K562 (cell line): ENCODE results near the gene ECSCR. TPM values are rescaled to one million over a fixed set of nuclear protein-coding genes. Genes with fewer than 3 reads are reported as not detected.

Source experiments
- ATAC-seq: fragments of 200-7000 bp; cut with Tn5 transposase; 3 replicates; pipeline ENCODE4 v1.9.1; 2020; ENCODE audit warnings: moderate library complexity
- BruUV-seq: library from RNA; stranded (reverse); fragments of 400-500 nt; replicated peaks from 2 replicates; lab custom pipeline; 2021; lab: Mats Ljungman, UMichigan
- CTCF ChIA-PET: fragments of 300-600 bp; formaldehyde crosslinking; extraction: SDS; loops from one replicate; lab custom pipeline; 2021; ENCODE audit warnings: low intra/inter-chr PET ratio; lab: Yijun Ruan, JAX
- POLR2A ChIA-PET: fragments of 300-600, 350-650 bp; sonication (Branson Sonifier 250); formaldehyde crosslinking; extraction: SDS; loops from one replicate; lab custom pipeline; 2021; ENCODE audit warnings: antibody characterized with exemption, inconsistent platforms; lab: Yijun Ruan, JAX
- DNase-seq, 4 experiments: peaks; one replicate each; pipeline versions ENCODE4 v3.0.0 to v3.0.0-alpha.2; 2011 to 2018; ENCODE audit warnings: low spot score in 3 of 4, mixed read lengths in 3 of 4; ENCODE audit errors: extremely low read depth in 1 of 4
- FAIRE-seq: peaks from 2 replicates; lab custom pipeline; 2011; peaks lifted over from hg19 to GRCh38; lab: Jason Lieb, UNC
- H2AFZ ChIP-seq: 2 replicates; pipeline ENCODE4 v1.6.0; 2011; ENCODE audit warnings: low read depth, low read length, control low read depth, inconsistent platforms
- H3K27ac ChIP-seq: fragments of 200-600 bp; 3 replicates; pipeline ENCODE4 v1.8.0; 2011; ENCODE audit warnings: low read depth, mild to moderate bottlenecking, control low read depth, inconsistent platforms, low read length, moderate library complexity, mixed read lengths; ENCODE audit errors: extremely low read depth
- H3K27me3 ChIP-seq, 2 experiments: fragments of 300-600 bp in 1 of 2; 2 replicates in 1 of 2; 3 replicates in 1 of 2; pipeline versions ENCODE4 v1.6.0 to v1.8.0; 2011; ENCODE audit warnings: inconsistent platforms in 2 of 2, low read length in 2 of 2, mild to moderate bottlenecking in 1 of 2, mixed read lengths in 1 of 2, moderate library complexity in 1 of 2; ENCODE audit not compliant: control insufficient read depth in 2 of 2, insufficient read depth in 2 of 2
- H3K36me3 ChIP-seq: fragments of 300-600 bp; 3 replicates; pipeline ENCODE4 v1.8.0; 2011; ENCODE audit warnings: mild to moderate bottlenecking, low read length, inconsistent platforms; ENCODE audit not compliant: control insufficient read depth, insufficient read depth
- H3K4me1 ChIP-seq, 2 experiments: fragments of 200-600 bp in 1 of 2; replicated peaks in 1 of 2; 2 replicates in 1 of 2; 3 replicates in 1 of 2; pipeline versions ENCODE4 v1.5.1 to v1.8.0; 2011; ENCODE audit warnings: inconsistent platforms in 2 of 2, low read length in 2 of 2, mild to moderate bottlenecking in 1 of 2, mixed read lengths in 1 of 2, moderate library complexity in 1 of 2; ENCODE audit not compliant: control insufficient read depth in 2 of 2, insufficient read depth in 2 of 2
- H3K4me2 ChIP-seq: 2 replicates; pipeline ENCODE4 v1.6.1; 2011; ENCODE audit warnings: low read length, control low read depth, inconsistent platforms, mixed read lengths; ENCODE audit not compliant: insufficient read depth
- H3K4me3 ChIP-seq: fragments of 200-600 bp; sonication (generic), shearing (Covaris generic); 2 replicates; pipeline ENCODE4 v1.5.1; 2016; ENCODE audit warnings: control low read depth, inconsistent platforms
- H3K79me2 ChIP-seq: fragments of 200-600 bp; 3 replicates; pipeline ENCODE4 v1.8.0; 2011; ENCODE audit warnings: low read length, inconsistent platforms; ENCODE audit not compliant: control insufficient read depth, insufficient read depth
- H3K9ac ChIP-seq, 2 experiments: 2 replicates each; pipeline versions ENCODE4 v1.6.0 to v1.6.1; 2011; ENCODE audit warnings: low read depth in 2 of 2, low read length in 2 of 2, control low read depth in 1 of 2, inconsistent platforms in 1 of 2, mild to moderate bottlenecking in 1 of 2, mixed read lengths in 1 of 2; ENCODE audit not compliant: insufficient read depth in 1 of 2
- H3K9me1 ChIP-seq: one replicate; pipeline ENCODE4 v1.6.0; 2011; ENCODE audit warnings: inconsistent platforms, mild to moderate bottlenecking, low read length, moderate library complexity; ENCODE audit not compliant: control insufficient read depth, insufficient read depth
- H3K9me3 ChIP-seq: replicated peaks from 2 replicates; pipeline ENCODE4 v1.5.1; 2011; ENCODE audit warnings: low read depth, low read length, inconsistent platforms; ENCODE audit not compliant: control insufficient read depth, insufficient read depth
- H4K20me1 ChIP-seq: replicated peaks from 2 replicates; pipeline ENCODE4 v1.6.1; 2011; ENCODE audit warnings: low read length, inconsistent platforms, mixed read lengths; ENCODE audit not compliant: control insufficient read depth, insufficient read depth
- MED1 ChIP-seq: sonication (generic); formaldehyde crosslinking; IDR thresholded peaks from 2 replicates; pipeline ENCODE4 v1.8.1; 2023; ENCODE audit warnings: missing genetic modification reagents, borderline replicate concordance
- NFIX ChIP-seq: fragments of 250-450 bp; sonication (Bioruptor Pico); IDR thresholded peaks from 2 replicates; pipeline ENCODE4 v1.4.0; 2020; ENCODE audit warnings: low read depth, mild to moderate bottlenecking, moderate library complexity
- NRF1 ChIP-seq, 2 experiments: fragments of 450-650 bp; IDR thresholded peaks in 1 of 2; conservative IDR thresholded peaks in 1 of 2; 2 replicates each; pipeline ENCODE4 v1.6.1; 2014; ENCODE audit warnings: mild to moderate bottlenecking in 2 of 2
- PTTG1 ChIP-seq: fragments of 450-650 bp; IDR thresholded peaks from 2 replicates; pipeline ENCODE4 v1.6.1; 2016; ENCODE audit warnings: low read depth, mild to moderate bottlenecking, missing genetic modification characterization, missing compliant biosample characterization
- RBM15 ChIP-seq: fragments of 200-400 bp; formaldehyde crosslinking; IDR thresholded peaks from 2 replicates; pipeline ENCODE4 v1.6.1; 2018; ENCODE audit warnings: mild to moderate bottlenecking, low read length, moderate library complexity; ENCODE audit not compliant: insufficient read depth
- SIX5 ChIP-seq, 2 experiments: IDR thresholded peaks; 2 replicates each; pipeline ENCODE4 v1.6.1; 2011; ENCODE audit warnings: low read length in 2 of 2, borderline replicate concordance in 1 of 2, low read depth in 1 of 2, mild to moderate bottlenecking in 1 of 2, moderate library complexity in 1 of 2; ENCODE audit not compliant: insufficient read depth in 1 of 2
- ZNF165 ChIP-seq: fragments of 250-450 bp; sonication (Bioruptor Pico); IDR thresholded peaks from 2 replicates; pipeline ENCODE4 v1.4.0; 2020; ENCODE audit warnings: borderline replicate concordance
- ZNF224 ChIP-seq: sonication (generic); formaldehyde crosslinking; IDR thresholded peaks from 2 replicates; pipeline ENCODE4 v1.8.0; 2022; ENCODE audit warnings: mild to moderate bottlenecking, missing genetic modification reagents
- WGBS: fragments of 100-300 bp; shearing (Covaris generic); methylation state at CpG from one replicate; pipeline ENCODE4 v1.1.6; 2016; ENCODE audit warnings: low coverage, mixed read lengths; ENCODE audit not compliant: insufficient coverage; ENCODE audit errors: missing lambda C conversion rate; 5-methylcytosine and 5-hydroxymethylcytosine counted together
- in situ Hi-C: fragments of 300-500 bp; cut with MboI; formaldehyde crosslinking; loops from 4 replicates; pipeline ENCODE4 v1.15.0; 2018; ENCODE audit warnings: inconsistent platforms, mixed read lengths
- intact Hi-C: fragments of 100-400 bp; cut with micrococcal nuclease; formaldehyde crosslinking; loops from 2 replicates; pipeline ENCODE4 v1.14.2; 2022
- polyA plus RNA-seq, 8 experiments: library from polyadenylated mRNA; depleted of rRNA in 4 of 8; stranded (reverse) in 5 of 8; unstranded in 3 of 8; fragments of >200 nt; fragmentation: Nextera tagmentation in 2 of 8; fragmentation: Illumina TruSeq in 1 of 8; extraction: Ambion mirVana in 2 of 8; extraction: Trizol in 1 of 8; gene quantifications; 2 replicates each; pipeline versions ENCODE4 v1.2.1 to v1.2.3, GENCODE V29; 2011 to 2014; ENCODE audit warnings: inconsistent platforms in 1 of 8, missing spikeins in 1 of 8
- total RNA-seq, 7 experiments: library from RNA; depleted of rRNA in 6 of 7; stranded (reverse); fragments of >200 nt in 6 of 7; fragmentation: Illumina TruSeq in 2 of 7; extraction: Trizol in 2 of 7; gene quantifications; 2 replicates each; pipeline versions ENCODE4 v1.2.1 to v1.2.3, GENCODE V29; 2011 to 2021; ENCODE audit warnings: low replicate concordance in 1 of 7
- TF ChIP-seq, protein P1 (sequence below), 2 experiments: fragments of 450-650 bp in 1 of 2; sonication (generic) in 1 of 2; formaldehyde crosslinking in 1 of 2; IDR thresholded peaks; 2 replicates each; pipeline versions ENCODE4 v1.7.1 to v1.9.0; 2016 to 2022; ENCODE audit warnings: inconsistent platforms in 1 of 2, mild to moderate bottlenecking in 1 of 2, missing genetic modification reagents in 1 of 2

Gene ECSCR
- total and polyA plus RNA-seq, 9 of the 15 experiments (the other 6 are each of a cell fraction or from before 2014, with no cell fraction given): 0.10 to 0.25 (median 0.13) TPM; not detected in 6

DNA sequence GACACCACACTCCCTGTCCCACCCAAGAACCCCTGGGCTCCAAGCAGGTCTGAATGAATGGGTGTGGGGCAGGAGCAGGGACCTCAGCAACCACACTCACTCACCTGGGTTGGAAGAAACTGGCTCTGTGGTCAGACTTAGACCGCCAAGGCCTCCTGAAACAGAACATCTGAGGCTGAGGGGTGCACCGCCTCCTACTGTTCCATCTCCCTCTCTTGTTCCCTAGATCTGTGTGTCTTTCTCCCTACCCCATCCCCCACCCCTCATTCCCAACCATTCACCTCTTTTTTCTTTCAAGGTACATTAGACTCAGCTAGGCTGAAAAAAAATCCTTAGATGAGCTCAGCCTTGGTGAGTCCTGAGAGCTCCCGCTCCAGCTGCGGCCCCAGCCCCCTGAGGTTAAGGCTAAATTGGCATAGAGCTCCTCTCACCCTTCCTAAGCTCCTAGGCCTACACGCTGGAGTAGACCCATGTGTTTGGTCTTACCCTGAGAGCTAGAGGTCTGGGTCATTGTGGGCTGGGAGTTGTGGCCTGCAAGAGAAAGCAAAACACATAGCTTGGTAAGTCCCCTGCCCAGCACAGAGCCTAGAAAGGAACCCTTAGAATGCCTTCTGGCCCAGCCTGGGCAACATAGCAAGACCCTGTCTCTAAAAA lies 4.8 kb downstream of the ECSCR start (continued):
- no peak for TF ChIP-seq SIX5 (IDR thresholded peaks at IDR 0.05; ENCODE audit: borderline replicate concordance in 1 of 2, insufficient read depth in 1 of 2, low read depth in 1 of 2, low read length in 2 of 2)
- no peak for TF ChIP-seq ZNF165 (CRISPR knock-in tag)
- no peak for TF ChIP-seq NFIX (CRISPR knock-in tag)

DNA sequence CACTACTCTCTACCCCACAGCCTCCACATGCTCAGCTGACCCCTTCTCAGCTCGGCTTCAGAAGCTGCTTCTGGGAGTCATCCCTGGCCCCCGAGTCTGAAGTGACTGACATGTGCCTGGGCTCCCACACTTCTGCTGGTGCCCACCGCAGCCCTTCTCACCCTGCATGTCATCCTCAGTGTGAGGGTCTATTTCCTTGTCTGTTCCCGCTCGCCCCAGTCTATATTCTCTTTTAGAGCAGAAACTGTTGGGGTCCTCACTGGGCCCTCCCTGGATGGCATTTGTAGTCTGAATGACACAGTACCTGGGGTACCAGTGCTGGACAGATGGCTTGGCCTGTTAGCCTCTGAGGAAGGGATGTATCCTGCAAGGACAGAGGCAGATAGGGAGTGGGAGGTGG lies 5.3 kb downstream of the ECSCR start:
- in situ Hi-C loops (no loop called here), intact Hi-C loops (no loop called here)
- FAIRE-seq: no peak
- CTCF ChIA-PET: no interaction called here
- H3K79me2 ChIP-seq: no peaks in the 10 kb centered on the region
- 64% methylated on average over 5 of the region's 5 CpGs for WGBS
- H3K36me3 ChIP-seq: no peaks in the 10 kb centered on the region
- POLR2A ChIA-PET: interaction anchor here (0.6 to 0.9 kb wide), 2 partner anchors 24 to 101 kb away, joined by 3 to 4 read pairs; no protein-coding TSS in a partner anchor
- H3K4me2 ChIP-seq: no peak overlapping the region
- H3K4me1 ChIP-seq: peaks cover 0 to 15% of the 10 kb centered on the region in 2 experiments; a peak in 2 of 5 replicates
- no peak overlapping the region for H3K4me3 ChIP-seq
- ATAC-seq: no peak
- DNase-seq: no peak
- no peaks in the 10 kb centered on the region for H3K27me3 ChIP-seq
- no TSS peak for BruUV-seq
- no peak overlapping the region for H3K27ac ChIP-seq
- no peaks in the 10 kb centered on the region for H3K9me3 ChIP-seq
- no peaks in the 10 kb centered on the region for H4K20me1 ChIP-seq
- H2AFZ ChIP-seq: peak overlapping the region; percentile 38; the same call in 1 of the 2 replicates
- peaks cover 4% of the 10 kb centered on the region for H3K9me1 ChIP-seq
- peak overlapping the region in 1 of 2 experiments; percentile 19; a peak in 1 of 4 replicates for H3K9ac ChIP-seq
- TF ChIP-seq NRF1 (conservative IDR thresholded peaks at IDR 0.05 in 1 of 2, IDR thresholded peaks at IDR 0.05 in 1 of 2) (no peak), RBM15 (no peak), ZNF224 (CRISPR knock-in tag) (no peak), PTTG1 (tag) (no peak), MED1 (CRISPR knock-in tag) (no peak)
- TF ChIP-seq, protein P1, sequence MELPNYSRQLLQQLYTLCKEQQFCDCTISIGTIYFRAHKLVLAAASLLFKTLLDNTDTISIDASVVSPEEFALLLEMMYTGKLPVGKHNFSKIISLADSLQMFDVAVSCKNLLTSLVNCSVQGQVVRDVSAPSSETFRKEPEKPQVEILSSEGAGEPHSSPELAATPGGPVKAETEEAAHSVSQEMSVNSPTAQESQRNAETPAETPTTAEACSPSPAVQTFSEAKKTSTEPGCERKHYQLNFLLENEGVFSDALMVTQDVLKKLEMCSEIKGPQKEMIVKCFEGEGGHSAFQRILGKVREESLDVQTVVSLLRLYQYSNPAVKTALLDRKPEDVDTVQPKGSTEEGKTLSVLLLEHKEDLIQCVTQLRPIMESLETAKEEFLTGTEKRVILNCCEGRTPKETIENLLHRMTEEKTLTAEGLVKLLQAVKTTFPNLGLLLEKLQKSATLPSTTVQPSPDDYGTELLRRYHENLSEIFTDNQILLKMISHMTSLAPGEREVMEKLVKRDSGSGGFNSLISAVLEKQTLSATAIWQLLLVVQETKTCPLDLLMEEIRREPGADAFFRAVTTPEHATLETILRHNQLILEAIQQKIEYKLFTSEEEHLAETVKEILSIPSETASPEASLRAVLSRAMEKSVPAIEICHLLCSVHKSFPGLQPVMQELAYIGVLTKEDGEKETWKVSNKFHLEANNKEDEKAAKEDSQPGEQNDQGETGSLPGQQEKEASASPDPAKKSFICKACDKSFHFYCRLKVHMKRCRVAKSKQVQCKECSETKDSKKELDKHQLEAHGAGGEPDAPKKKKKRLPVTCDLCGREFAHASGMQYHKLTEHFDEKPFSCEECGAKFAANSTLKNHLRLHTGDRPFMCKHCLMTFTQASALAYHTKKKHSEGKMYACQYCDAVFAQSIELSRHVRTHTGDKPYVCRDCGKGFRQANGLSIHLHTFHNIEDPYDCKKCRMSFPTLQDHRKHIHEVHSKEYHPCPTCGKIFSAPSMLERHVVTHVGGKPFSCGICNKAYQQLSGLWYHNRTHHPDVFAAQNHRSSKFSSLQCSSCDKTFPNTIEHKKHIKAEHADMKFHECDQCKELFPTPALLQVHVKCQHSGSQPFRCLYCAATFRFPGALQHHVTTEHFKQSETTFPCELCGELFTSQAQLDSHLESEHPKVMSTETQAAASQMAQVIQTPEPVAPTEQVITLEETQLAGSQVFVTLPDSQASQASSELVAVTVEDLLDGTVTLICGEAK (IDR thresholded peaks at IDR 0.05): no peak
- TF ChIP-seq, protein P1 (CRISPR knock-in tag; IDR thresholded peaks at IDR 0.05): no peak
